ENCODE data around the gene PALLD. TPM values are rescaled to one million over a fixed set of nuclear protein-coding genes. Genes with fewer than 3 reads are reported as not detected.

The PALLD gene
- total RNA-seq, 1 donor from 2014 or later: 93.5 TPM

DNA sequence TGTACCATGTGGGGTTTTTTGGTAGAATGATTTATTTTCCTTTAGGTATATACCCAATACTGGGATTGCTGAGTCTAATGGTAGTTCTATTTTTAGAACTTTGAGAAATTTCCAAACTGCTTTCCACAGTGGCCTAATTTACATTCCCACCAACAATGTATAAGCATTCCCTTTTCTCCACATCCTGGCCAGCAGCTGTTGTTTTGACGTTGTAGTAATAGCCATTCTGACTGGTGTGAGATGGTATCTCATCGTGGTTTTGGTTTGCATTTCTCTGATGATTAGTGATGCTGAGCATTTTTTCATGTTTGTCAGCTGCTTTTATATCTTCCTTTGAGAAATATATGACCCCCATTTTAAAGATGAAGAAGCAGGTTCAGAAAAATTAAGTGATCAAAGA lies 359.5 kb downstream of the PALLD start:
- Mint-ChIP-seq H3K9me3 (peaks cover 4% of the 10 kb centered on the region), H3K4me3 (no peak overlapping the region), H3K27me3 (no peaks in the 10 kb centered on the region), H3K4me1 (ENCODE audit: unreplicated experiment) (peaks cover 39% of the 10 kb centered on the region), H3K27ac (no peak overlapping the region), H3K36me3 (peaks cover 44% of the 10 kb centered on the region)
- no peak for DNase-seq (ENCODE audit: extremely low spot score, unreplicated experiment)
- TF ChIP-seq, protein P1, sequence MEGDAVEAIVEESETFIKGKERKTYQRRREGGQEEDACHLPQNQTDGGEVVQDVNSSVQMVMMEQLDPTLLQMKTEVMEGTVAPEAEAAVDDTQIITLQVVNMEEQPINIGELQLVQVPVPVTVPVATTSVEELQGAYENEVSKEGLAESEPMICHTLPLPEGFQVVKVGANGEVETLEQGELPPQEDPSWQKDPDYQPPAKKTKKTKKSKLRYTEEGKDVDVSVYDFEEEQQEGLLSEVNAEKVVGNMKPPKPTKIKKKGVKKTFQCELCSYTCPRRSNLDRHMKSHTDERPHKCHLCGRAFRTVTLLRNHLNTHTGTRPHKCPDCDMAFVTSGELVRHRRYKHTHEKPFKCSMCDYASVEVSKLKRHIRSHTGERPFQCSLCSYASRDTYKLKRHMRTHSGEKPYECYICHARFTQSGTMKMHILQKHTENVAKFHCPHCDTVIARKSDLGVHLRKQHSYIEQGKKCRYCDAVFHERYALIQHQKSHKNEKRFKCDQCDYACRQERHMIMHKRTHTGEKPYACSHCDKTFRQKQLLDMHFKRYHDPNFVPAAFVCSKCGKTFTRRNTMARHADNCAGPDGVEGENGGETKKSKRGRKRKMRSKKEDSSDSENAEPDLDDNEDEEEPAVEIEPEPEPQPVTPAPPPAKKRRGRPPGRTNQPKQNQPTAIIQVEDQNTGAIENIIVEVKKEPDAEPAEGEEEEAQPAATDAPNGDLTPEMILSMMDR (conservative IDR thresholded peaks at IDR 0.05): no peak

DNA sequence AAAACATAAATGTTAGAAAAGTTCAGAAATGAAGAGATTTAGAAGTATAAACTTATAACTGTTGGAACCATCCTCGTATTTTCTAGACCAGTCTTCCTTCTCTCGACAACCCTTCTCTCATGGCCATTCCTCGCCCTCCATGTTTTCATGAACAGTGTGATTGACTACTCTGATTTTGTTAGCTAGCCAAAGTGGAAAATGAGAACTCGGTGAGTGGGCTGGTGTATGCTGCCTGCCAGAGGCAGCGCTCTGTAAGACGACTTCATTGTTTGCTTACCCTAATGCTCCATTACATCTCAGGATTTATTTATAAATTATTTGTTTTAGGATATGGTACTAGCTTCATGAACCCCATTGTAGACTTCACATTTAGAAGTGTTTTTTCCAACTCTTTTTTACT lies 360.2 kb downstream of the PALLD start:
- TF ChIP-seq, protein P1 (conservative IDR thresholded peaks at IDR 0.05): no peak
- no peak overlapping the region for H3K4me3 Mint-ChIP-seq
- H3K9me3 Mint-ChIP-seq: peaks cover 4% of the 10 kb centered on the region
- H3K36me3 Mint-ChIP-seq: peaks cover 45% of the 10 kb centered on the region
- peaks cover 39% of the 10 kb centered on the region for H3K4me1 Mint-ChIP-seq (ENCODE audit: unreplicated experiment)
- no peak for DNase-seq (ENCODE audit: extremely low spot score, unreplicated experiment)
- no peak overlapping the region for H3K27ac Mint-ChIP-seq
- H3K27me3 Mint-ChIP-seq: no peaks in the 10 kb centered on the region

DNA sequence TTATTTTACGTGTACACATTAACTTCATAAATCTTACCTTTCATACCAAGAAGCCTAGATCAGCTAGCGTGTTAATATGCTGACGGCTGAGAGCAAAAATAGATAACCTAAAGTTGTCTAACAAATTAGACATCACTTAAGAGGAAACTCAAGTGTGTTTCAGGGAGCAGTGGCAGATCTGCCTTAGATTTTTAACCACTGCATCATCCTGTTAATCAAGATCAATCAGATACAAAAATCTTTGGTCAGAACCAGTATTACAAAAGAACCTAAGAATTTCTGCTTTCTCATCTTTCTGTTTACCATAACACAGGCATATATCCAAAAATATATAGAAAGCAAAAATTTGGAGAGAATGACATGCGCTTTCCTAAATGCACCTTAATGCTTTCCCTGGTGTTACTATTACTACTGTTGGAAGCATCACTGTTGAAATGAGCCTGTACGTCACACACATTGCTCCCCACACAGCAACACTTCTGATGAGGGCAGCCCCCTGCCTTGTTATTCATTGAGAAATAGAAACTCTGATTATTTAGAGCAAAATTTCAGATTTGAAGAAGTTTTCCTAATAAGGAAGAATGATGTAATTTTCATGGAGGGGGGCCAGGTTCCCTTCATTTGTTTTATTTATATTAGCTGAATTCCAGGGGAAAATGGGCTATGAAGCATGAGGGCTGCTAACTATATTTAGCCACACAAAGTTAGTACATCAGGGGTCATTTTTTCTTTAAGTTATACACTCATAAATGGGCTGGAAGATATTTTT lies 360.9 kb downstream of the PALLD start:
- no peak overlapping the region for H3K27ac Mint-ChIP-seq
- peaks cover 8% of the 10 kb centered on the region for H3K9me3 Mint-ChIP-seq
- peaks cover 50% of the 10 kb centered on the region for H3K36me3 Mint-ChIP-seq
- peaks cover 44% of the 10 kb centered on the region for H3K4me1 Mint-ChIP-seq (ENCODE audit: unreplicated experiment)
- TF ChIP-seq, protein P1 (conservative IDR thresholded peaks at IDR 0.05): no peak
- DNase-seq (ENCODE audit: extremely low spot score, unreplicated experiment): no peak
- H3K27me3 Mint-ChIP-seq: no peaks in the 10 kb centered on the region
- no peak overlapping the region for H3K4me3 Mint-ChIP-seq

DNA sequence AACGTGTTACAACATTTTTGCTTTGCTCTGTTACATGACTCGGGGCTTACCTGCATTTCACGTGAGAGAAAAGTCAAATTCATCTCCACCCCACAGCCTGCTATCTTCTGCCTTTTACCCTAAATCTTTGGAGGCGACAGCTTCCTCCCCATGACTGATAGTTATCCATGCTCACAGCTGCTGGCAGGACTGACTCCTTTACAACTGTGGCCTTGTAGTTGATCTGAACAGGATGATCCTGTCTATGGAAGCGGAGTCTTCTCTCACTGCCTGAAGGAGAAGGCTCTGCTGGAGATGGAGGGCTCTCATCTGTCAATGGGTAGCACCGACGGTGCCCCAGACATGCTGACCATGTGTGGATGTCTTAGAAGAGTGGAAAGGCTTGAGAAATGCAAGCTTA lies 362.2 kb downstream of the PALLD start:
- peaks cover 37% of the 10 kb centered on the region for H3K4me1 Mint-ChIP-seq (ENCODE audit: unreplicated experiment)

DNA sequence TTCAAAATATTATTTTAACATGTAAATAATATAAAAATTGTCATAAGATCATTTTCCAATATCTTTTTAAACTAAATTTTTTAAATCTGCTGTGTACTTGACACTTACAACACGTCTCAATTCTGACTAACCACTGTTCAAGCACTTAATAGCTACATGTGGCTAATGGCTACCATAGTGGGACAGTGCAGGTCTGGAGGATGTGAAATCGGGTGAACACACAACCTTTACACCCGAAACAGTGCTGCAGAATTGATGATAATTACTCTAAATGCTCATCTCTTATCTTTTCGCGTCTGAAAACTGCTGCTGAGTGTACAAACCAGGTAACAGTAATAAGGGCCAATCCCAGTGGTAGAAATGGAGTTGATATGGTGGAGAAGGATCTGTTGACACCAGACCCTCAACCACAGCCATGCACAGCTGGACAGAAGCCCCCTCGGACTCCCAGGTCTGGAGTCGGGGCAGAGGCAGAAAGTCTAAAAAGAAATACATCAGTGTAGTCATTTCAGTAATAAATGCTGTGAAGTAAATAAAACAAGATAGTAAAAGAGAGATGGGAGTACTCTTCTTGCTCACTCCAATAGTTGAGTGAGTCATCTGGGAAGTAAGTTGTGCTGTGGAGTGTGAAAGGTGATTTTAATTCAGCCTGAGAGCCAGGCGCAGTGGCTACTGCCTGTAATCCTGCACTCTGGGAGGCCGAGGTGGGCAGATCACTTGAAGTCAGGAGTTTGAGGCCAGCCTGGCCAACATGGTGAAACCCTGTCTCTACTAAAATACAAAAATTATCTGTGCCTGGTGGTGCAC lies 363.2 kb downstream of the PALLD start:
- H3K9me3 Mint-ChIP-seq: peaks cover 13% of the 10 kb centered on the region
- DNase-seq (ENCODE audit: extremely low spot score, unreplicated experiment): no peak
- TF ChIP-seq, protein P1 (conservative IDR thresholded peaks at IDR 0.05): no peak
- H3K27me3 Mint-ChIP-seq: no peaks in the 10 kb centered on the region
- peaks cover 52% of the 10 kb centered on the region for H3K36me3 Mint-ChIP-seq
- no peak overlapping the region for H3K27ac Mint-ChIP-seq
- H3K4me3 Mint-ChIP-seq: no peak overlapping the region
- peaks cover 38% of the 10 kb centered on the region for H3K4me1 Mint-ChIP-seq (ENCODE audit: unreplicated experiment)

More for the DNA sequence above, 362.2 kb downstream of the PALLD start:
- Mint-ChIP-seq H3K27ac (peak overlapping the region; percentile 46), H3K4me3 (no peak overlapping the region), H3K9me3 (peaks cover 13% of the 10 kb centered on the region), H3K36me3 (peaks cover 51% of the 10 kb centered on the region), H3K27me3 (no peaks in the 10 kb centered on the region)
- TF ChIP-seq, protein P1 (conservative IDR thresholded peaks at IDR 0.05): no peak
- DNase-seq (ENCODE audit: extremely low spot score, unreplicated experiment): no peak

Measured in type B pancreatic cell (in vitro differentiated cells).